ENCODE results near the gene MOB3B.

The MOB3B gene

DNA sequence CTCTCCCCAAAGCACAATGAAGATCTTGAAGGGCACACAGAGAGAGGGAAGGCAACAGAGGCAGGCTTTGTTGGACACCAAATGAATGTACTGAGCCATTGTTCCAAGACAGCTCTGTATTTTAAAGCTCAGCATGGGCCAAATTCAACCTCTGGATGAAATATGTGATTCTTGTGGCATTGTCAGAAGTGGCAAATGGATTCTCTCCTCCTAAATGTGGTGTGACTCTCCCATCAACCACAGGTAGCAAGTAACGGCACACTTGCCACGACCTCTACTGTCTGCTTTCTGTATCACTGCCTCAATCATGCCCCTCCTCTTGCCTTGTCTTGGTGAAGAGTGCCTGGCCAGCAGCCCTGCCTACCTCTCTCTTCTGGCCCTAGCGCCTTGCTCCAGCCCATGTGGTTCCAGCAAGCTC, 6.1 kb upstream of the MOB3B start:
- TF ChIP-seq, protein P1, sequence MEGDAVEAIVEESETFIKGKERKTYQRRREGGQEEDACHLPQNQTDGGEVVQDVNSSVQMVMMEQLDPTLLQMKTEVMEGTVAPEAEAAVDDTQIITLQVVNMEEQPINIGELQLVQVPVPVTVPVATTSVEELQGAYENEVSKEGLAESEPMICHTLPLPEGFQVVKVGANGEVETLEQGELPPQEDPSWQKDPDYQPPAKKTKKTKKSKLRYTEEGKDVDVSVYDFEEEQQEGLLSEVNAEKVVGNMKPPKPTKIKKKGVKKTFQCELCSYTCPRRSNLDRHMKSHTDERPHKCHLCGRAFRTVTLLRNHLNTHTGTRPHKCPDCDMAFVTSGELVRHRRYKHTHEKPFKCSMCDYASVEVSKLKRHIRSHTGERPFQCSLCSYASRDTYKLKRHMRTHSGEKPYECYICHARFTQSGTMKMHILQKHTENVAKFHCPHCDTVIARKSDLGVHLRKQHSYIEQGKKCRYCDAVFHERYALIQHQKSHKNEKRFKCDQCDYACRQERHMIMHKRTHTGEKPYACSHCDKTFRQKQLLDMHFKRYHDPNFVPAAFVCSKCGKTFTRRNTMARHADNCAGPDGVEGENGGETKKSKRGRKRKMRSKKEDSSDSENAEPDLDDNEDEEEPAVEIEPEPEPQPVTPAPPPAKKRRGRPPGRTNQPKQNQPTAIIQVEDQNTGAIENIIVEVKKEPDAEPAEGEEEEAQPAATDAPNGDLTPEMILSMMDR (conservative IDR thresholded peaks at IDR 0.05): no peak
- no peak overlapping the region for H3K27ac ChIP-seq

DNA sequence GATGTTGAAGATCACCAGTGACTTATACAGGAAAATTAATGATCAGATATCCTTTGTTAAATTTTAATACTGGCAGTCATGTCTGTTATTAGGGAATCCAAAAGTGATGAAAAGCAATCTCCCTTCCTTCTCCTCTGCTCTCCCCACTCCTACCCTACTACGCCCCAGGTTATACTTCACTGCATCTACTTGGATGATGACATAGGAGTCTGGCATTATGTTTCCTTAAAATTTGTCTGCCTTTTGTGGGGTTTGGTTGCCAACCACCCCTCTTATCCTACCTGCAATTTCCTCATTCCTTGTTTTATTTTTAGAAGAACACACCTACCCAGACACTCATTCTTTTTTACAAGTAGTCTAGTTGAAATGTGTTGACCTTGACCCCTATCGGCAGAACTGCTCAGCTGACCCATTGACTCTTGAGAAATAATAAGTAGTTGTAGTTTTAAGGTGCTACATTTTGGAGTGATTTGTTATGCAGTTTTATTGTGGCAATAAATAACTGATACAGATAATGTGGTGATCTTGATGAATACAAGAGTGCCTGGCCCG, 5.1 kb upstream of the MOB3B start:
- TF ChIP-seq, protein P1 (conservative IDR thresholded peaks at IDR 0.05): no peak
- H3K27ac ChIP-seq: no peak overlapping the region

DNA sequence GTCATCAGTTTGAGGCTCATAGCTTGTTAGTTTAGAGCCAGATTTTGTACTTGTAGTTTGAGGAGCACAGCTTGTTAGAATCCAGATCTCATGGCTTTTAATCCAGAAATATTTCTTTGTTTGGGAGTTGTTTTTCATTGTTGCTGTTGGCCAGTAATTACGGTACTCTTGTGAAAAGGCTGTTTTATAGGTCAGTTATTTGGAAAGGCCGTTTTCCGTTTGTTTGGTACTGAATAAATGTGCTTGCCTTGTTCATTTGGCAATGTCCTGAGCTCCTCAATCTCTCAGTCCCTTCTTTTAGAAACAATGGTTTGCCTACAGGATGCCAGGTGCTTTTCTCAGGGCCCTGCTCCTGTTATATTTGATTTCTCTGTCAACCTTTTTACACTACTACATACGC, 4.5 kb upstream of the MOB3B start:
- no peak overlapping the region for H3K27ac ChIP-seq
- TF ChIP-seq, protein P1 (conservative IDR thresholded peaks at IDR 0.05): no peak

DNA sequence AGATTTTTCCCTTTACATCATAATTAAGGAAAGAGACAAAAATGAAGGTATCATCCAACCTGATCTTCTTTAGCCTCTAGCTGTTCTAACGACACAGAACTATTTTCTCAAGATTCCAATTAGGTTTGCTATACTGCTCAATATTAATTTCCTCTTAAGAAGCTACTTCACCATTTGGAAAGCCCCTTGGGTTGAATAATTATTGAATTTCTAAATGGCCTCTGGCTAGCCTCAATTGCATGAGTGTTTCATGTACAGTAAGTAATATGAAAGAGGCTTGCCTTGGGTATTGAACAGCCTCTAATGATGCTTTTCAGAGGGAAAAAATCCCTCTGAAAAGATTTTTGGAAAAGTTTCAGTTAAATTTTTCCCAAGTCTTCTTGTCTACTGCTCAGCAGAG, 3.7 kb upstream of the MOB3B start:
- no peak overlapping the region for H3K27ac ChIP-seq
- TF ChIP-seq, protein P1 (conservative IDR thresholded peaks at IDR 0.05): no peak

DNA sequence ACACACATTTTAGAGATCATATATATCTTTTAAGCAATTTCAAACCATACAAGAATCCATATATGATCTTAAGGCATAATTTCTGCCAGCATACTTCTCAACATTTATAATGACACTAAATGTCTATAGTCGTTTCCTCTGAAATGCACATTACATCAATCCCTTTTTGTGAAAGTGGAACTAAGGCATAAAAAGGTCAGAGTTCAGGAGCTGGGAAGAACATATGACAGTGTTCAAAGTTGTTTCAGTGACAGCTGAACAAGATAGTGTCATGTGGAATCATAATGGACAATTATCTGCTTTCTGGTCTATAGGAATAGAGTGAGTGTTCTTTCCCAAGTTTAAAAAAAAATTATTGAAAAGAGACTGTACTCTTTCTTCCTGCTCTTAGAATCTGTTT, 2.4 kb upstream of the MOB3B start:
- no peak overlapping the region for H3K27ac ChIP-seq
- TF ChIP-seq, protein P1 (conservative IDR thresholded peaks at IDR 0.05): no peak

DNA sequence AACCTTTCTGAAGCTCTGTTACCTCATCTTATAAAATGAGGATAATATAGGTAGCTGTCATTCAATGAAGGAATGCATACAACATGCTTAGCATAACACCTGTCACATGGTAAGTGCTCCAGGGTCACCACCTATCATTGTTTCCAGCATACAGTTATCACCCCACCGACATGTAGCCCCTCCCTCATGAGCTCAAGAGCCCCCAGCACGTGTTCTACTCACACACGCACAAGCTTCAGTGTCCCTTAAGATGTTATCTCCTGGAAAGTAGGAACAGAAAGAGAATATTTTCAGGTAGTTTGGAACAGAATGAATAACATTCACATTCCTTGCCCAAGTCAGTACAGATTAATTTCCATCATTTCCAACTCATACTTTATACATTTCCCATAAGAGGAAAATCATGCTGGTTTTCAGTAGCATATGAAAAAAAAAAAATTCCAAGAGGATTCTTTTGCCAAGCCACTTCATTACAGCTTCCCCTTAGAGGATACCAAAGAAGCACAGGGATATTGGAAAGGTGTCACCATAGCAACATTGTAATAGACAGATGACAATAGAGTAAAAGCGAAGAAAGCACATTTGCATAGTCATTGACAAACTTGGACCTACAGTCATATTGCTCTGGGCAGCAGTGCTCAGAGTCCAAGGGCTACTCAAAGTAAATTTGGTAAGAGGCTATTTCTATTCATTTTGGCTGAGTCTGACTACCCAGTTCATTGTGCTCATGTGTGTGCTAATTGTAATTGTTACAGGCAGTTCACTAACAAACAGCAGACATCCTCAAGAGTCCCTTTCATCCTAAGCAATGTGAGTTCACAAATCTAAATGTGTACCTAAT, 1.5 kb upstream of the MOB3B start:
- TF ChIP-seq, protein P1 (conservative IDR thresholded peaks at IDR 0.05): no peak
- no peak overlapping the region for H3K27ac ChIP-seq

DNA sequence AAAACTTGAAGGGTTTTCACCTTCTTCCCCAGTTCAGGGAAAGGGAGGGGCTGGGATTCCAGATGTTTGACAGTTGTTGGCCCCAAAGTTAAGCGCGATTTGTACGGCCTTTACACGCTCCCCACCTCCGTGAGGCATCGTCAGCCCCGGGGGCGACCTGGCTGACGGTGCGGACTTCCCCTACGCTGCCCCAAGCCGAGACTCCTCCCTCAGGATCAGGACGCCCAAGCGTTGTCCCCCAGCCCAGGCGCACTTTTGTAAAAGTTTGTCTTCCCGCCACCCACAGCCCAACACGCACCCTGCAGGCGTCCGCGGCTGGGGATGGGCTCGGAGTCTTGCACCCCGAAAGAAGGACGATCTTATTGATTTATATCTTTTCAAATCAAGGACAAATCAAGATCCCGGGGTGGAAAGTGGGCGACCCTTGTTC, 713 bp downstream of the MOB3B start:
- H3K27ac ChIP-seq: no peak overlapping the region
- TF ChIP-seq, protein P1 (conservative IDR thresholded peaks at IDR 0.05): no peak
